Esophagus squamous epithelium (tissue), 5 donors: ENCODE measurements around the gene DENND1A. TPM values are rescaled to one million over a fixed set of nuclear protein-coding genes. Genes with fewer than 3 reads are reported as not detected.

Source experiments
- DNase-seq: peaks from one replicate; lab custom pipeline; 2025; lab: John Stamatoyannopoulos, UW
- H3K27ac ChIP-seq, 4 donors: fragments of 200-600 bp; sonication (generic); one replicate each; pipeline ENCODE4 v1.5.1; 2016 to 2019; ENCODE audit warnings: mild to moderate bottlenecking in 1 of 4
- H3K27me3 ChIP-seq, 4 donors: fragments of 200-600 bp; sonication (generic); 1 replicate in 3 of 4; 2 replicates in 1 of 4; pipeline versions ENCODE4 v1.5.1 to v1.6.0; 2017 to 2021; ENCODE audit warnings: antibody characterized with exemption in 1 of 4
- H3K36me3 ChIP-seq, 3 donors: fragments of 200-600 bp; sonication (generic); one replicate each; pipeline ENCODE4 v1.5.1; 2016 to 2019
- H3K4me1 ChIP-seq, 3 donors: fragments of 200-600 bp; sonication (generic); one replicate each; pipeline ENCODE4 v1.5.1; 2017 to 2019
- H3K4me3 ChIP-seq, 4 donors: fragments of 200-600 bp; sonication (generic); 1 replicate in 3 of 4; 2 replicates in 1 of 4; pipeline ENCODE4 v1.5.1; 2016 to 2019; ENCODE audit warnings: mild to moderate bottlenecking in 2 of 4, moderate library complexity in 1 of 4
- H3K9me3 ChIP-seq, 3 donors: fragments of 200-600 bp; sonication (generic); one replicate each; pipeline ENCODE4 v1.5.1; 2016 to 2019
- CTCF ChIP-seq, 6 experiments: fragments of 450-650 bp in 4 of 6; fragments of 200-600 bp in 2 of 6; sonication (generic) in 2 of 6; IDR thresholded peaks; one replicate each; pipeline ENCODE4 v1.5.1; 2016 to 2019; ENCODE audit warnings: antibody characterized with exemption in 6 of 6, mild to moderate bottlenecking in 4 of 6, moderate library complexity in 4 of 6
- POLR2A ChIP-seq, 4 donors: fragments of 450-650 bp; IDR thresholded peaks; one replicate each; pipeline ENCODE4 v1.6.1; 2017; ENCODE audit warnings: antibody characterized with exemption in 4 of 4, mild to moderate bottlenecking in 4 of 4, moderate library complexity in 3 of 4
- WGBS, 2 donors: methylation state at CpG; one replicate each; pipeline ENCODE4 v1.1.5; 2018; 5-methylcytosine and 5-hydroxymethylcytosine counted together
- intact Hi-C: fragments of 100-400 bp; cut with DNase I; formaldehyde crosslinking; loops from one replicate; pipeline ENCODE4 v1.15.0; 2022
- total RNA-seq, 4 donors: library from RNA; depleted of rRNA; stranded (reverse); fragments of >200 nt; gene quantifications; one replicate each; pipeline ENCODE4 v1.1.0, GENCODE V29; 2016
- donor health status: DM: yes; HTN: yes; CAD: no.

Gene DENND1A
- total RNA-seq, 4 donors from 2014 or later: 5.3 to 16.0 (median 12.9) TPM

- Histone ChIP-seq H3K4me3 (no peak overlapping the region), H3K27me3 (no peaks in the 10 kb centered on the region), H3K4me1 (no peaks in the 10 kb centered on the region), H3K36me3 (peaks cover 0 to 2% (median 0%) of the 10 kb centered on the region in 3 donors), H3K27ac (no peak overlapping the region), H3K9me3 (peaks cover 0 to 15% (median 6%) of the 10 kb centered on the region in 3 donors)
- intact Hi-C loops: no loop called here
- WGBS, 2 donors: 86 to 89% methylated on average over 2 of the region's 2 CpGs
- TF ChIP-seq POLR2A (IDR thresholded peaks at IDR 0.05) (no peak), CTCF (IDR thresholded peaks at IDR 0.05) (no peak)
- no peak for DNase-seq
These were observed 232.2 kb downstream of the DENND1A start for GRCh38 chr9:123697686-123698085.

- 83 to 87% methylated on average over 4 of the region's 4 CpGs for WGBS, 2 donors
- intact Hi-C loops: no loop called here
- Histone ChIP-seq H3K27me3 (no peaks in the 10 kb centered on the region), H3K27ac (no peak overlapping the region), H3K4me3 (no peak overlapping the region), H3K36me3 (no peaks in the 10 kb centered on the region), H3K4me1 (no peaks in the 10 kb centered on the region), H3K9me3 (peaks cover 0 to 3% (median 0%) of the 10 kb centered on the region in 3 donors)
- TF ChIP-seq CTCF (IDR thresholded peaks at IDR 0.05) (no peak), POLR2A (IDR thresholded peaks at IDR 0.05) (no peak)
- no peak for DNase-seq
These were observed 233.4 kb downstream of the DENND1A start for GRCh38 chr9:123696476-123696875.

- intact Hi-C loops: no loop called here
- H3K4me3 ChIP-seq: no peak overlapping the region
- no peaks in the 10 kb centered on the region for H3K36me3 ChIP-seq
- H3K9me3 ChIP-seq: no peaks in the 10 kb centered on the region
- H3K27me3 ChIP-seq: no peaks in the 10 kb centered on the region
- 91 to 95% methylated on average over 3 of the region's 3 CpGs for WGBS, 2 donors
- no peaks in the 10 kb centered on the region for H3K4me1 ChIP-seq
- no peak for DNase-seq
- TF ChIP-seq CTCF (IDR thresholded peaks at IDR 0.05) (no peak), POLR2A (IDR thresholded peaks at IDR 0.05) (no peak)
- H3K27ac ChIP-seq: no peak overlapping the region
These were observed 234.5 kb downstream of the DENND1A start for GRCh38 chr9:123695386-123695785.

GRCh38 chr9:123691765-123692303 lies 238.1 kb downstream of the DENND1A start:
- H3K36me3 ChIP-seq: no peaks in the 10 kb centered on the region
- 83 to 92% methylated on average over 3 of the region's 3 CpGs for WGBS, 2 donors
- intact Hi-C loops: no loop called here
- no peak for DNase-seq
- H3K9me3 ChIP-seq: no peaks in the 10 kb centered on the region
- no peak overlapping the region for H3K4me3 ChIP-seq
- TF ChIP-seq CTCF (IDR thresholded peaks at IDR 0.05) (no peak), POLR2A (IDR thresholded peaks at IDR 0.05) (no peak)
- no peak overlapping the region for H3K27ac ChIP-seq
- H3K27me3 ChIP-seq: no peaks in the 10 kb centered on the region
- peaks cover 0 to 32% (median 10%) of the 10 kb centered on the region in 3 donors for H3K4me1 ChIP-seq

GRCh38 chr9:123689701-123690428 lies 240.1 kb downstream of the DENND1A start:
- no peak for DNase-seq

More at GRCh38 chr9:123689701-123690428, 240.1 kb downstream of the DENND1A start:
- Histone ChIP-seq H3K4me3 (no peak overlapping the region), H3K27me3 (no peaks in the 10 kb centered on the region), H3K36me3 (no peaks in the 10 kb centered on the region), H3K4me1 (peaks cover 0 to 49% (median 13%) of the 10 kb centered on the region in 3 donors), H3K27ac (no peak overlapping the region), H3K9me3 (no peaks in the 10 kb centered on the region)
- intact Hi-C loops: no loop called here
- no peak for TF ChIP-seq CTCF (IDR thresholded peaks at IDR 0.05)
- WGBS, 2 donors: 59 to 61% methylated on average over 3 to 5 of the region's 5 CpGs
